GM23248 (cell line): Measurements from ENCODE around the gene COQ9. TPM values are rescaled to one million over a fixed set of nuclear protein-coding genes. Genes with fewer than 3 reads are reported as not detected.

ENCODE experiments used
- DNase-seq: peaks from one replicate; pipeline ENCODE4 v3.0.0-alpha.2; 2015
- H2AFZ ChIP-seq: fragments of 200-600 bp; sonication (generic); 2 replicates; pipeline ENCODE4 v1.6.1; 2016; ENCODE audit warnings: antibody characterized with exemption
- H3F3A ChIP-seq: fragments of 200-600 bp; sonication (generic); 2 replicates; pipeline ENCODE4 v1.6.1; 2016; ENCODE audit warnings: mild to moderate bottlenecking, antibody characterized with exemption, mixed run types; ENCODE audit not compliant: insufficient read depth
- H3K27ac ChIP-seq: fragments of 200-600 bp; sonication (generic); 2 replicates; pipeline ENCODE4 v1.5.1; 2016; ENCODE audit warnings: mild to moderate bottlenecking
- H3K27me3 ChIP-seq: fragments of 200-600 bp; sonication (generic); replicated peaks from 2 replicates; pipeline ENCODE4 v1.6.1; 2016; ENCODE audit warnings: mild to moderate bottlenecking; ENCODE audit not compliant: insufficient read depth
- H3K36me3 ChIP-seq: fragments of 200-600 bp; sonication (generic); 2 replicates; pipeline ENCODE4 v1.6.1; 2016; ENCODE audit warnings: low read depth, mild to moderate bottlenecking
- H3K4me1 ChIP-seq: fragments of 200-600 bp; sonication (generic); 2 replicates; pipeline ENCODE4 v1.6.1; 2016; ENCODE audit warnings: mild to moderate bottlenecking; ENCODE audit not compliant: insufficient read depth
- H3K4me2 ChIP-seq: fragments of 200-600 bp; sonication (generic); one replicate; pipeline ENCODE4 v1.6.1; 2016; ENCODE audit warnings: mild to moderate bottlenecking; ENCODE audit not compliant: unreplicated experiment
- H3K4me3 ChIP-seq: fragments of 200-600 bp; sonication (generic); 2 replicates; pipeline ENCODE4 v1.5.1; 2016; ENCODE audit warnings: mild to moderate bottlenecking
- H3K79me2 ChIP-seq: fragments of 200-600 bp; sonication (generic); 2 replicates; pipeline ENCODE4 v1.6.1; 2016; ENCODE audit warnings: mild to moderate bottlenecking; ENCODE audit not compliant: insufficient read depth
- H3K9ac ChIP-seq: fragments of 200-600 bp; sonication (generic); 2 replicates; pipeline ENCODE4 v1.6.1; 2016; ENCODE audit warnings: mild to moderate bottlenecking
- H3K9me2 ChIP-seq: fragments of 200-600 bp; sonication (generic); 2 replicates; pipeline ENCODE4 v1.6.1; 2016; ENCODE audit warnings: mixed run types, mild to moderate bottlenecking, moderate library complexity; ENCODE audit not compliant: insufficient read depth
- H3K9me3 ChIP-seq: fragments of 200-600 bp; sonication (generic); one replicate; pipeline ENCODE4 v1.6.1; 2017; ENCODE audit warnings: low read depth
- H4K20me1 ChIP-seq: fragments of 200-600 bp; sonication (generic); 2 replicates; pipeline ENCODE4 v1.6.0; 2016; ENCODE audit not compliant: insufficient read depth
- EZH2 ChIP-seq: fragments of 200-600 bp; sonication (generic); IDR thresholded peaks from 2 replicates; pipeline ENCODE4 v1.6.1; 2018; ENCODE audit warnings: antibody characterized with exemption, mild to moderate bottlenecking; ENCODE audit not compliant: insufficient read depth, poor library complexity, severe bottlenecking
- EZH2phosphoT487 ChIP-seq: fragments of 200-600 bp; sonication (generic); IDR thresholded peaks from 2 replicates; pipeline ENCODE4 v1.6.1; 2018; ENCODE audit warnings: antibody characterized with exemption, moderate library complexity, mild to moderate bottlenecking, low read depth; ENCODE audit not compliant: insufficient read depth
- WGBS, 2 experiments: methylation state at CpG; one replicate each; pipeline ENCODE4 v1.1.6; 2015 to 2017; ENCODE audit warnings: low lambda C conversion rate in 2 of 2, low coverage in 1 of 2; ENCODE audit errors: missing lambda C conversion rate in 2 of 2; 5-methylcytosine and 5-hydroxymethylcytosine counted together
- in situ Hi-C: fragments of 300-500 bp; cut with MboI; formaldehyde crosslinking; loops from 2 replicates; pipeline ENCODE4 v1.15.0; 2020
- polyA plus RNA-seq: library from polyadenylated mRNA; unstranded; fragments of >200 nt; fragmentation: Nextera tagmentation; extraction: Ambion mirVana; gene quantifications from 2 replicates; pipeline ENCODE4 v1.2.1, GENCODE V29; 2016
- total RNA-seq: library from RNA; depleted of rRNA; stranded (reverse); fragments of >200 nt; shearing (Covaris generic); gene quantifications from 2 replicates; pipeline ENCODE4 v1.2.3, GENCODE V29; 2014

COQ9 gene
- total and polyA plus RNA-seq, 2 experiments from 2014 or later, result 41.3 to 41.8 TPM

DNA sequence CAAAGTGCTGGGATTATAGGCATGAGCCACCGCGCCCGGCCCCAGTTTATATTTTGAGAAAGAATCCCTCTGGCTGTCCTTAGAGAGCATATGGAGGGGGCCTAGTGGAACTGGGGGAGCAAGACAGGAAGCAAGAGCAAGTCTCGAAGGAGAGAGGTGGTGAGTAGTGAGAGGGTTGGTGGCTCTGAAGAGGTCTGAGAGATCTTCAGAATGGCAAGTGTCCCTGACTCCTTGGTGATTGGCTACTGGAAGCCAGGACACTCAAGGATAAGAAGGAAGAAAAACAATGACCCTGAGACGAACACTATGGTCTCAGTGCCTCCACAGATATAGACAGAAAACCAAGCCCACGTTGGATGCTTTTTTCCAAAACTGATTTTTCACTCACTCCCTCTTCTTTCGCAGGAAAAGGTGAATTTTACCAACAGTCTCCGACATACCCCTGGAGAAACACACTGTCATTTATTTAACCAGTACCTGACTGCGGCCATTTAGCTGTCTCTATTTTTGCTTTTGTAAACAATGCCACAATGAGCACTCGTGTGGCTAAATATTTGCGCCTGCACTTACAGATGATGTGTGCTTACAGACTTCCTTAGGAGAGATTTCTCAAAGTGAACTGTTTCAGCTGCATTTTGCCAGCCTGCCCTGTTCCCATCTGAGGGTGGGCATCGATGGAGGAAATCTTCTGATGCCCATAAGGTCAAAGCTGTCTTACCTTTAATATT, 54.9 kb downstream of the COQ9 start:
- peaks cover 7% of the 10 kb centered on the region; the same call in 1 of the 2 replicates for H3K27me3 ChIP-seq
- WGBS, 2 experiments, result 67 to 70% methylated on average over 12 of the region's 12 CpGs
- no peaks in the 10 kb centered on the region for H3K79me2 ChIP-seq

DNA sequence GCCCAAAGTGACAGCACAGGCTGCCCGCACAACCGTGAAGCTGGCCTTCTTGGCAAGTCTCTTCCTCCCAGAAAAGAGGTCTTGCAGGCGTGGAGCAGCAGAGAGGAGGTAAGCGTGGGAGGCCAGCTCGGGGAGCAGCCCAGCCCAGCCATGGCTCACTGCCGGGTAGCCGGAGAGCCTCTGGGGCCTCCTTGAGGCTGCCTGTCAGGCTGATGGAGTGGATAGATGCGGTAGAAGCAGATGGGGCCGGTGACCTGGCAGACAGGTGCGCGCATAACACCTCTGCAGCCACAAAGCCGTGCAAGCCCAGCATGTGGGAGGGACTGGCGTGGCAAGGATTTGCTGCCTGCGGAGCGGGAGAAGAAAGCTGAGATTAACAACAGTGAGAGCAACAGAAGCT, 56.1 kb downstream of the COQ9 start:
- no peak for TF ChIP-seq EZH2
- no peak for TF ChIP-seq EZH2phosphoT487
- Histone ChIP-seq H3K79me2 (no peaks in the 10 kb centered on the region), H3K4me2 (no peak overlapping the region), H3K9ac (no peak overlapping the region), H3F3A (no peaks in the 10 kb centered on the region), H4K20me1 (no peaks in the 10 kb centered on the region), H3K36me3 (no peaks in the 10 kb centered on the region), H3K4me3 (no peak overlapping the region), H3K9me3 (no peaks in the 10 kb centered on the region), H3K27me3 (peaks cover 7% of the 10 kb centered on the region; the same call in 1 of the 2 replicates), H2AFZ (no peak overlapping the region), H3K27ac (no peak overlapping the region), H3K4me1 (no peaks in the 10 kb centered on the region), H3K9me2 (no peaks in the 10 kb centered on the region)
- in situ Hi-C loops, result no loop called here
- no peak for DNase-seq
- WGBS, 2 experiments, result 59 to 69% methylated on average over 15 of the region's 15 CpGs

More for the DNA sequence above, 54.9 kb downstream of the COQ9 start:
- no peaks in the 10 kb centered on the region for H3K9me2 ChIP-seq
- no peak overlapping the region for H3K9ac ChIP-seq
- no peaks in the 10 kb centered on the region for H3K36me3 ChIP-seq
- H3K4me3 ChIP-seq, result no peak overlapping the region
- H3K27ac ChIP-seq, result no peak overlapping the region
- H3K4me2 ChIP-seq, result no peak overlapping the region
- in situ Hi-C loops, result no loop called here
- H3K4me1 ChIP-seq, result no peaks in the 10 kb centered on the region
- H3F3A ChIP-seq, result no peaks in the 10 kb centered on the region
- H3K9me3 ChIP-seq, result no peaks in the 10 kb centered on the region
- TF ChIP-seq EZH2phosphoT487 (no peak), EZH2 (no peak)
- H4K20me1 ChIP-seq, result no peaks in the 10 kb centered on the region
- H2AFZ ChIP-seq, result no peak overlapping the region
- DNase-seq, result no peak

DNA sequence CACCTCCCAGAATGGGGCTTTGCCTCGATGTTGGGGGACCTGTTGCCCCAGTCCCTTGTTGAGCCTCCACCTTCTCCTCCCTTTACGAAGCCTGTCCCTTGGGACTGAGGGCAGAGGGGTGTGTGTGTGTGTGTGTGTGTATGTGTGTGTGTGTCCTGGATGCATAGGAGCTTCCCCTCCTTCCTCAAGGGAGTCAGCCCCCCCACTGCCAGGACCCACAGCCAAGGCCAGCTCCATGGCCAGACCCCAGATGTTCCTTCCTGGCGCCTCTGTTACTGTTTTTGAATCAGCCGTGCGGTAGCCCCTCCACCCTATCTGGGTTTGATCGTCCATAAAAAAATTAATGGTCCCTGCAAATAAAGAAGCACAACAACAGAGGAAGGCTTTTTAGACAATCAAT, 56.7 kb downstream of the COQ9 start:
- H3K27me3 ChIP-seq, result peaks cover 7% of the 10 kb centered on the region; the same call in 1 of the 2 replicates

DNA sequence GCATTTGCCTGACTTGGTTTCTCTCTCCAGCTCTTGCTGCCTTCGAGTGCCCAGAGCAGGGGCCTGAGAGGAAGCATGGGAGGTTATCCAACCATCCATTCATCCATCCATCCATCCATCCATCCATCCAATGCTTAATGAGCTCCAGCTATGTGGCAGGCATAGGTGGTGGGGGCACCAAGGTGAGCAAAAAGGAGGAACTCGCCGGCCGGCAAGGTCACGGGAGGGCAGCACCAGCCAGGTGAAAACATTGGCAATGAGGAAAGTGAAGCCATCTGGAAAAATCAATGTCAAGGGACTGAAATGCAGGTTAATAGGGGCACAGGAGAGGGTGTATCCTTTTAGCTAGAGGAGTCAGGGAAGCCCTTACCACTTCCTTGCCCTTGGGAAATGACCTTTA, 57.2 kb downstream of the COQ9 start:
- H3K9me3 ChIP-seq, result no peaks in the 10 kb centered on the region
- no peak overlapping the region for H2AFZ ChIP-seq
- H3K4me3 ChIP-seq, result no peak overlapping the region
- H3K9me2 ChIP-seq, result no peaks in the 10 kb centered on the region
- H3K27ac ChIP-seq, result no peak overlapping the region
- H3K4me1 ChIP-seq, result no peaks in the 10 kb centered on the region
- H3K9ac ChIP-seq, result no peak overlapping the region
- in situ Hi-C loops, result no loop called here
- no peaks in the 10 kb centered on the region for H3K79me2 ChIP-seq
- no peaks in the 10 kb centered on the region for H3K36me3 ChIP-seq
- TF ChIP-seq EZH2phosphoT487, result no peak
- H4K20me1 ChIP-seq, result no peaks in the 10 kb centered on the region
- no peak overlapping the region for H3K4me2 ChIP-seq
- no peaks in the 10 kb centered on the region for H3F3A ChIP-seq
- 72 to 74% methylated on average over 5 of the region's 5 CpGs for WGBS, 2 experiments
- peaks cover 7% of the 10 kb centered on the region; the same call in 1 of the 2 replicates for H3K27me3 ChIP-seq
- DNase-seq, result no peak

More for the DNA sequence above, 56.7 kb downstream of the COQ9 start:
- in situ Hi-C loops, result no loop called here
- Histone ChIP-seq H3K27ac (no peak overlapping the region), H3K36me3 (no peaks in the 10 kb centered on the region), H3K9me3 (no peaks in the 10 kb centered on the region), H2AFZ (no peak overlapping the region), H3K9me2 (no peaks in the 10 kb centered on the region), H4K20me1 (no peaks in the 10 kb centered on the region), H3K4me3 (no peak overlapping the region), H3K9ac (no peak overlapping the region), H3K4me2 (no peak overlapping the region), H3F3A (no peaks in the 10 kb centered on the region), H3K4me1 (no peaks in the 10 kb centered on the region), H3K79me2 (no peaks in the 10 kb centered on the region)
- TF ChIP-seq EZH2 (no peak), EZH2phosphoT487 (no peak)
- 42 to 48% methylated on average over 6 of the region's 6 CpGs for WGBS, 2 experiments
- DNase-seq, result no peak
